K562 (cell line): ENCODE results near the gene PIP5KL1. TPM values are rescaled to one million over a fixed set of nuclear protein-coding genes. Genes with fewer than 3 reads are reported as not detected.

ENCODE experiments used
- ATAC-seq: fragments of 200-7000 bp; cut with Tn5 transposase; 3 replicates; pipeline ENCODE4 v1.9.1; 2020; ENCODE audit warnings: moderate library complexity
- BruUV-seq: library from RNA; stranded (reverse); fragments of 400-500 nt; replicated peaks from 2 replicates; lab custom pipeline; 2021; lab: Mats Ljungman, UMichigan
- CTCF ChIA-PET: fragments of 300-600 bp; formaldehyde crosslinking; extraction: SDS; loops from one replicate; lab custom pipeline; 2021; ENCODE audit warnings: low intra/inter-chr PET ratio; lab: Yijun Ruan, JAX
- POLR2A ChIA-PET: fragments of 300-600, 350-650 bp; sonication (Branson Sonifier 250); formaldehyde crosslinking; extraction: SDS; loops from one replicate; lab custom pipeline; 2021; ENCODE audit warnings: antibody characterized with exemption, inconsistent platforms; lab: Yijun Ruan, JAX
- DNase-seq, 4 experiments: peaks; one replicate each; pipeline versions ENCODE4 v3.0.0 to v3.0.0-alpha.2; 2011 to 2018; ENCODE audit warnings: low spot score in 3 of 4, mixed read lengths in 3 of 4; ENCODE audit errors: extremely low read depth in 1 of 4
- FAIRE-seq: peaks from 2 replicates; lab custom pipeline; 2011; peaks lifted over from hg19 to GRCh38; lab: Jason Lieb, UNC
- H2AFZ ChIP-seq: 2 replicates; pipeline ENCODE4 v1.6.0; 2011; ENCODE audit warnings: low read depth, low read length, control low read depth, inconsistent platforms
- H3K27ac ChIP-seq: fragments of 200-600 bp; 3 replicates; pipeline ENCODE4 v1.8.0; 2011; ENCODE audit warnings: low read depth, mild to moderate bottlenecking, control low read depth, inconsistent platforms, low read length, moderate library complexity, mixed read lengths; ENCODE audit errors: extremely low read depth
- H3K27me3 ChIP-seq, 2 experiments: fragments of 300-600 bp in 1 of 2; 2 replicates in 1 of 2; 3 replicates in 1 of 2; pipeline versions ENCODE4 v1.6.0 to v1.8.0; 2011; ENCODE audit warnings: inconsistent platforms in 2 of 2, low read length in 2 of 2, mild to moderate bottlenecking in 1 of 2, mixed read lengths in 1 of 2, moderate library complexity in 1 of 2; ENCODE audit not compliant: control insufficient read depth in 2 of 2, insufficient read depth in 2 of 2
- H3K36me3 ChIP-seq: fragments of 300-600 bp; 3 replicates; pipeline ENCODE4 v1.8.0; 2011; ENCODE audit warnings: mild to moderate bottlenecking, low read length, inconsistent platforms; ENCODE audit not compliant: control insufficient read depth, insufficient read depth
- H3K4me1 ChIP-seq, 2 experiments: fragments of 200-600 bp in 1 of 2; replicated peaks in 1 of 2; 2 replicates in 1 of 2; 3 replicates in 1 of 2; pipeline versions ENCODE4 v1.5.1 to v1.8.0; 2011; ENCODE audit warnings: inconsistent platforms in 2 of 2, low read length in 2 of 2, mild to moderate bottlenecking in 1 of 2, mixed read lengths in 1 of 2, moderate library complexity in 1 of 2; ENCODE audit not compliant: control insufficient read depth in 2 of 2, insufficient read depth in 2 of 2
- H3K4me2 ChIP-seq: 2 replicates; pipeline ENCODE4 v1.6.1; 2011; ENCODE audit warnings: low read length, control low read depth, inconsistent platforms, mixed read lengths; ENCODE audit not compliant: insufficient read depth
- H3K4me3 ChIP-seq: fragments of 200-600 bp; sonication (generic), shearing (Covaris generic); 2 replicates; pipeline ENCODE4 v1.5.1; 2016; ENCODE audit warnings: control low read depth, inconsistent platforms
- H3K79me2 ChIP-seq: fragments of 200-600 bp; 3 replicates; pipeline ENCODE4 v1.8.0; 2011; ENCODE audit warnings: low read length, inconsistent platforms; ENCODE audit not compliant: control insufficient read depth, insufficient read depth
- H3K9ac ChIP-seq, 2 experiments: 2 replicates each; pipeline versions ENCODE4 v1.6.0 to v1.6.1; 2011; ENCODE audit warnings: low read depth in 2 of 2, low read length in 2 of 2, control low read depth in 1 of 2, inconsistent platforms in 1 of 2, mild to moderate bottlenecking in 1 of 2, mixed read lengths in 1 of 2; ENCODE audit not compliant: insufficient read depth in 1 of 2
- H3K9me1 ChIP-seq: one replicate; pipeline ENCODE4 v1.6.0; 2011; ENCODE audit warnings: inconsistent platforms, mild to moderate bottlenecking, low read length, moderate library complexity; ENCODE audit not compliant: control insufficient read depth, insufficient read depth
- H3K9me3 ChIP-seq: replicated peaks from 2 replicates; pipeline ENCODE4 v1.5.1; 2011; ENCODE audit warnings: low read depth, low read length, inconsistent platforms; ENCODE audit not compliant: control insufficient read depth, insufficient read depth
- H4K20me1 ChIP-seq: replicated peaks from 2 replicates; pipeline ENCODE4 v1.6.1; 2011; ENCODE audit warnings: low read length, inconsistent platforms, mixed read lengths; ENCODE audit not compliant: control insufficient read depth, insufficient read depth
- BHLHE40 ChIP-seq: IDR thresholded peaks from 2 replicates; pipeline ENCODE4 v1.6.1; 2011; ENCODE audit warnings: low read length, improper control_type of control experiment
- NFIC ChIP-seq: fragments of 450-650 bp; IDR thresholded peaks from 2 replicates; pipeline ENCODE4 v1.6.1; 2017; ENCODE audit warnings: mild to moderate bottlenecking, inconsistent platforms
- TAF9B ChIP-seq: fragments of 450-650 bp; IDR thresholded peaks from 2 replicates; pipeline ENCODE4 v1.6.1; 2018; ENCODE audit warnings: mild to moderate bottlenecking; ENCODE audit not compliant: partially characterized antibody
- WGBS: fragments of 100-300 bp; shearing (Covaris generic); methylation state at CpG from one replicate; pipeline ENCODE4 v1.1.6; 2016; ENCODE audit warnings: low coverage, mixed read lengths; ENCODE audit not compliant: insufficient coverage; ENCODE audit errors: missing lambda C conversion rate; 5-methylcytosine and 5-hydroxymethylcytosine counted together
- in situ Hi-C: fragments of 300-500 bp; cut with MboI; formaldehyde crosslinking; loops from 4 replicates; pipeline ENCODE4 v1.15.0; 2018; ENCODE audit warnings: inconsistent platforms, mixed read lengths
- intact Hi-C: fragments of 100-400 bp; cut with micrococcal nuclease; formaldehyde crosslinking; loops from 2 replicates; pipeline ENCODE4 v1.14.2; 2022
- polyA plus RNA-seq, 8 experiments: library from polyadenylated mRNA; depleted of rRNA in 4 of 8; stranded (reverse) in 5 of 8; unstranded in 3 of 8; fragments of >200 nt; fragmentation: Nextera tagmentation in 2 of 8; fragmentation: Illumina TruSeq in 1 of 8; extraction: Ambion mirVana in 2 of 8; extraction: Trizol in 1 of 8; gene quantifications; 2 replicates each; pipeline versions ENCODE4 v1.2.1 to v1.2.3, GENCODE V29; 2011 to 2014; ENCODE audit warnings: inconsistent platforms in 1 of 8, missing spikeins in 1 of 8
- total RNA-seq, 7 experiments: library from RNA; depleted of rRNA in 6 of 7; stranded (reverse); fragments of >200 nt in 6 of 7; fragmentation: Illumina TruSeq in 2 of 7; extraction: Trizol in 2 of 7; gene quantifications; 2 replicates each; pipeline versions ENCODE4 v1.2.1 to v1.2.3, GENCODE V29; 2011 to 2021; ENCODE audit warnings: low replicate concordance in 1 of 7

The PIP5KL1 gene
- total and polyA plus RNA-seq, 9 of the 15 experiments (the other 6 are each of a cell fraction or from before 2014, with no cell fraction given): 0.18 to 4.8 (median 1.2) TPM

- no peaks in the 10 kb centered on the region for H3K9me3 ChIP-seq
- H3K4me3 ChIP-seq: no peak overlapping the region
- H3K9ac ChIP-seq: peak overlapping the region in 1 of 2 experiments; percentile 83; a peak in 2 of 4 replicates
- ATAC-seq: no peak
- H3K4me2 ChIP-seq: no peak overlapping the region
- H3K36me3 ChIP-seq: peaks cover 2% of the 10 kb centered on the region; the same call in 1 of the 3 replicates
- H3K79me2 ChIP-seq: peaks cover 14% of the 10 kb centered on the region; the same call in 2 of the 3 replicates
- BruUV-seq: no TSS peak
- FAIRE-seq: no peak
- no peak overlapping the region for H3K27ac ChIP-seq
- H2AFZ ChIP-seq: no peak overlapping the region
- H3K4me1 ChIP-seq: peaks cover 11 to 51% of the 10 kb centered on the region in 2 experiments
- DNase-seq: no peak
- intact Hi-C loops: no loop called here
- ChIA-PET POLR2A (interaction anchor here (0.5 to 0.9 kb wide), 4 partner anchors 9 to 891 kb away, joined by 3 to 4 read pairs (median 3); no protein-coding TSS in a partner anchor), CTCF (no interaction called here)
- 71% methylated on average over 17 of the region's 17 CpGs for WGBS
- H3K9me1 ChIP-seq: no peaks in the 10 kb centered on the region
- no peaks in the 10 kb centered on the region for H3K27me3 ChIP-seq
- TF ChIP-seq NFIC (0 out of 2 replicates have a peak, but pooled peaks have one; percentile 16), BHLHE40 (0 out of 2 replicates have a peak, but pooled peaks have one; percentile 19), TAF9B (no peak)
- in situ Hi-C loops: no loop called here
- 0 out of 2 replicates have a peak, but pooled peaks cover 3% of the 10 kb centered on the region for H4K20me1 ChIP-seq
Measured at GRCh38 chr9:127949827-127950512, 19.4 kb upstream of the PIP5KL1 start.
